NK-92 (cell line): ENCODE data around the gene KLHDC1.
"Not testable (repeated sequence)": the region's sequence is repeated elsewhere in the genome, so short reads cannot be mapped to it uniquely, and the experiment has no call there.

Experiments
- DNase-seq: peaks from one replicate; lab custom pipeline; 2025; ENCODE audit not compliant: unreplicated experiment; lab: John Stamatoyannopoulos, UW

The KLHDC1 gene, protein sequence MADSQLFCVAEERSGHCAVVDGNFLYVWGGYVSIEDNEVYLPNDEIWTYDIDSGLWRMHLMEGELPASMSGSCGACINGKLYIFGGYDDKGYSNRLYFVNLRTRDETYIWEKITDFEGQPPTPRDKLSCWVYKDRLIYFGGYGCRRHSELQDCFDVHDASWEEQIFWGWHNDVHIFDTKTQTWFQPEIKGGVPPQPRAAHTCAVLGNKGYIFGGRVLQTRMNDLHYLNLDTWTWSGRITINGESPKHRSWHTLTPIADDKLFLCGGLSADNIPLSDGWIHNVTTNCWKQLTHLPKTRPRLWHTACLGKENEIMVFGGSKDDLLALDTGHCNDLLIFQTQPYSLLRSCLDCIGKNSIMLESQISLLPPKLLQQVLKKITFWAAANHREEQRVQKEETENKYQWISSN

DNA sequence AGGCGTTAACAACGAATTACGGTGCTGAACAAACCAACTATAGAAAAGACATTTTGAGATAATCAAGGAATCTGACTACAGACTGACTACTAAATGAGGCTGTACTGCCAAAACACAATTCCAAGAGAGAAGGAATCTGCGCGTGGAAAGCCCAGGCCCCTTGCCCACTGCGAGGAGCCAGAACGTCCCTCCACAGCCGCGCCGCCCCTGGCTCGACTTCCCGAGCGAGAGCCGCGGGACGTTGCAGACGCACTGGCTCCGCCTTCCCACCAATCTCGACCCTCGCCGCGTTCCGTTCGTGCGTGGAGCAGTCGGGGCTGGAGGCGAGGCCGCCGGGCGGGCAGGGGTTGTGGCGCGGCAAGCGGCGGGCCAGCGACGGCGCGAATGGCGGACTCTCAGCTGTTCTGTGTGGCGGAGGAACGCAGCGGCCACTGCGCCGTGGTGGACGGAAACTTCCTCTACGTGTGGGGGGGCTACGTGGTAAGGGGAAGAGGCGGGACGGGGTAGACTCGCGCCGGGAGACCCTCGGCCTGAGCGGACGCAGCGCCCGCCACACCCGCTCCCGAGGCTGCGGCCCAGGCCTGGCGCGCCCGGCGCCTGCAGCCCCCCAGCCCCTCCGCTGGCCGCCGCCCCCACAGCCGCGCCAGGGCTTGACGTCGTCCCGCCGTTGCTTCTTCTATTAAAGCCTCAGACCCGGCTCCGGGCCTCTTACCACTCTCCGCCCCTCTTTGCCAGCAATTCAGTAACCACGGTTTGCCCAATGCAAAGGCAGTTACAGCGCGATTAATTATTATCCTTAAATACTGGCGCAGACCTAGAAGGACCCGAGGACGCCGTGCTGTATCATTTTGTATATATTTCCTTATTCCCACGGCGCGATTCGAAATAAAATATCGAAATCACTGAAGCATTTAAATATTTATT lies at the start of gene KLHDC1:
TSS of gene KLHDC1 (plus strand) at position 310 of the 924 bp plus-strand sequence. CDS start at position 385, 75 bp downstream.
- no peak for DNase-seq

DNA sequence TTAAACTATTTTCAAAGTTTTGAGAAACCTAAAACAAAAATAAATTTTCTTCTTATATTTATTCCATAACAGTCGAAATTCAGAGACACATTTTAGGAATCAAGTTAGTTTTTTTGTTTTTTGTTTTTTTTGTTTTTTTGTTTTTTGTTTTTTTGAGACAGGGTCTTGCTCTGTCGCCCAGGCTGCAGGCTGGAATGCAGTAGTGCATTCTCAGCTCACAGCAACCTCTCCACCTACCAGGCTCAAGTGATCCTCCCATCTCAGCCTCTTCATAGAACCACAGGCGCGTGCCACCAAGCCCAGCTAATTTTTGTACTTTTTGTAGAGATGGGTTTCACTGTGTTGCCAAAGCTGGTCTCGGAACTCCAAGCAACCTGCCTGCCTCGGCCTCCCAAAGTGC lies 39.4 kb upstream of the KLHDC1 start:
- DNase-seq: no peak

DNA sequence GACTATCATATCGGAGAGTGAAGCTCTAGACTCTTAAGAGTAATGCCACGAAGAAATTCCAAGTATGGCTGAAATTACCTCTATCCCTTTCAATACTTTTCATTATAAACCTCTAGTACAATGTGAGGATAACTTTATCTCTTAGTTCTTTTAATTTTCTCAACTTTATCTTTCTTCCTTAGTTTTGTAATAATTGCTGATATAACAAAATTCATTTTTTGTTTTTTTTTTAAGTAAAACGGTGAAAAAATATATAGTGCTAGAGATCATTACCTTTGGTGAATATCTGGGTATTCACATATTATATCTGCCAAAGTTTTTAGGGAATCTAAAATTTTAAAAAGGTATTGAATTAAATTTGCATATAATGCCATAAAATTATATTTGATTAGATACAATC lies 38.4 kb upstream of the KLHDC1 start:
- no peak for DNase-seq

DNA sequence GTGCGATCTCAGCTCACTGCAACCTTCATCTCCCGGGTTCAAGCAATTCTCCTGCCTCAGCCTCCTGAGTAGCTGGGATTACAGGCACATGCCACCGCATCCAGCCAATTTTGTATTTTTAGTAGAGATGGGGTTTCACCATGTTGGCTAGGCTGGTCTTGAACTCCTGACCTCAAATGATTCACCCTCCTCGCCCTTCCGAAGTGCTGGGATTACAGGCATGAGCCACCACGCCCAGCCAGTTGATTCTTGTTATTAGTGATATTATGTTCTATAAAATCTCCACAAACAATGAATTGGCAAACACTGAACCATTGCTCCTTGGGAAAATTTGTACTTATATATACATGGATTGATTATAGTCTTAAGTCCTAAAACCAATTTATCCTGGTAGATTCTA lies 35.4 kb upstream of the KLHDC1 start:
- DNase-seq: not testable (repeated sequence)

DNA sequence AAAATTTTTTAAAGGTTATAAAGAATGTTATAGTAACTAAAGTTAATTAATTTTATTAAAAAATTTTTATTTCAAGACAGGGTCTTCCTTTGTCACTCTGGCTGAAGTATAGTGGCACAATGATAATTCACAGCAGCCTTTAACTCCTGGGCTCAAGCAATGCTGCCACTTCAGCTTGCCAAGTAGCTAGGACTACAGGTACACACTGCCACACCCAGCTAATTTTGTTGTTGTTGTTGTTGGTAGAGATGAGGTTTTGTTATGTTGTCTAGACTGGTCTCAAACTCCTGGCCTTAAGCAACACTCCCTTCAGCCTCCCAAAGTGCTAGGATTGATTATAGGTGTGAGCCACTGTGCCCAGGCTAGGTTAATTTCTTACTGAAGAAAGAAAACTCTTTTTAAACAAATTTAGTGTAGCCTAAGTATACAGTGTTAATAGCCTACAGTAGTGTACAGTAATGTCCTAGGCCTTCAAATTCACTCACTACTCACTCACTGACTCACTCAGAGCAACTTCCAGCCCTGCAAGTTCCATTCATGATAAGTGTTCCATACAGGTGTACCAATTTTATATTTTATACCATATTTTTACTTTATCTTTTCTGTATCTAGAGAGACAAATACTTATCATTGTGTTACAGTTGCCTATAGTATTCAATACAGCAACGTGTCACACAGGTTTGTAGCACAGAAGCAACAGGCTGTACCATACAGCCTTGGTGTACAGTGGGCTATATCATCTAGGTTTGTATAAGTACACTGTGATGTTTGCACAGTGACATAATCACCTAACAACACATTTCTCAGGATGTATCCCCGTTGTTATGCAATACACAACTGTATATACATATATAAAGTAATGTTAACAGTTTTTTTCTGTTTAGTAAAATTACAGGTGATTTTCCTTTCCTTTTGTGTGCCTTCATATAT lies 33.1 kb upstream of the KLHDC1 start:
- no peak for DNase-seq

DNA sequence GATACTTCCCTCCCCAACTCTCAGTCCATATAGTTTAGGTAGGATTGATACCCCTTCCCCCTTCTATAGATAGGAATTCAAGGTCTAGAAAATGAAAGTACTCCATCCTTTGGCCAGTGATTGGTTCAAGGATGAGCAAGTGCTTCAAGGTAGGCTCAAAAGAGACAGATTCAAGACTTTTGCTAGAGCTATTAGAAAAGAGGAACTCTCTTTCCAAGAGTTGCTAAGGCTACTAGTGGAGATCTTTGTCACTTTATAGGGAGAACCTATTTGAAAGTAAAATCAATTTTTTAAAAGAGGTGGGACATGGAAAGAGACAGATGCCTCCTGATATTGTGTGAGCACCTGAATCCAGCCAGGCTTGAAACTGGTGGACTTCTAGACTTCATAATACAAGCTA lies 22.4 kb upstream of the KLHDC1 start:
- no peak for DNase-seq

DNA sequence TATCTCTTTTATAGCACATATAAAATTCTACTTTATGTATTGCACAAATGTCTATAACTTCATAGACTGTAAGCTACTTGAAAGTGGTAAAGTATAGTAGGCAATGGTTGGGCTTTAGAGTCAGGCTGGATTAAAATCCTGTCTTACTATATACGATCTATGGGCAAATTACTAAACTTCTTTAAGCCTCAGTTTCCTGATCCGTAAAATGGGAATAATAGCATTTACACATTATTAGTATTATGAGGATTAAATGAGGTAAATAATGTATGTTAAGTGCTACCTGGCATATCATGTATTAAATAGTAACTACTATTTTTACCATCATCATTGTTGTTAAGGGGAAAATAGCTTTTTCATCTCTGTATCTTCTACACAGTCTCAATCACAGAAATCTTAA lies 19.3 kb upstream of the KLHDC1 start:
- DNase-seq: no peak

DNA sequence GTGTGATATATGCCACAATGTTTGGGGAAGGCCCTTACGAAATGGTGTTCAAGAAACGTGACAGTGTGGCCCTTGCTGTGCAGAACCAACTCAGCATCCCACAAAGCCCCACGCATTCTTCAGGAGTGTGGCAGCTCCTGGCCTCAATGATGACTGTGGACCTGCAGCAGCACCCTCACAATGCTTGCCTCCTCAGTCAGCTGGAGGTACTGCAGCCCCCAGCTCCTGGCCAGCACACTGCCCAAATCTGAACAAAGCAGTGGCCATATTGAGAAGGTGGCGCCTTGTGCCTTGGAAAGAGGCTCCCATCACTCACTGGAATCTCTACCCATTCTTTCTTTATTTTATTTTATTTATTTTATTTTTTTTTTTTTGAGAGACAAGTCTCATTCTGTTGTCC lies 15.3 kb upstream of the KLHDC1 start:
- DNase-seq: no peak

DNA sequence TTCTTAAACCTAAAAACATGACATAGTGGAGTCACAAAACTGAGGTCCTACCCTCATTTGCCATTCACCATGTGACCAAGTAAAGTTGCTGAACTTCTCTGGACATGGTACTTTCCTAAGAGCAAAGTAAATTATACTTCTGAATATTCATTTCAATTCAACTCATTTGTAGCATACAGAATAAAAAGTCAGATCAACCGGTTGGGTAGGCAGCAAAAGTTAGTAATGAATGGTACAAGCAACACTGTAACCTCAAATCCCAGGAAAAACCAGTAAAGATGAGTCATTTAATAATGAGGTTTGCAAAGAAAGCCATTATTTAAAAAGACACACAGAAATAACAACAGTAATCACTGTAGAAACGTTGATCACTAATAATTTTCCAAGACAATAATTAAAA lies 13.6 kb upstream of the KLHDC1 start:
- no peak for DNase-seq

DNA sequence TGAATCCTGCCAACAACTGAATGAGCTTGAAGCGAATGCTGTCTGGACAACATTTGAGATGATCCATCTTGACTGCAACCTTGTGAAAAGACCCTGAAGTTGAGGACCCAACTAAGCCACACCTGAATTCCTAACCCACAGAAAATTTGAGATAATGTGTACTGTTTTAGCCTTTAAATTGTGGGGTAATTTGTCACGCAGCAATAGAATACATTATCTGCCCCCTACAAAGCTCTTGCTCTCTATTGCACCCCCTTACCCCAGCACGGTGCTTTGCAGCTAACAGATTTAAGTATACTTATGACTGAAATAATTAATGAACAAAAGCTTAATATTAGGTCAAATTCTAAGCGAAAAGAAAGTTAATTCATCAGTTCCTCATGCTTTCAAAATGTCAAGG lies 6.5 kb upstream of the KLHDC1 start:
- DNase-seq: no peak

DNA sequence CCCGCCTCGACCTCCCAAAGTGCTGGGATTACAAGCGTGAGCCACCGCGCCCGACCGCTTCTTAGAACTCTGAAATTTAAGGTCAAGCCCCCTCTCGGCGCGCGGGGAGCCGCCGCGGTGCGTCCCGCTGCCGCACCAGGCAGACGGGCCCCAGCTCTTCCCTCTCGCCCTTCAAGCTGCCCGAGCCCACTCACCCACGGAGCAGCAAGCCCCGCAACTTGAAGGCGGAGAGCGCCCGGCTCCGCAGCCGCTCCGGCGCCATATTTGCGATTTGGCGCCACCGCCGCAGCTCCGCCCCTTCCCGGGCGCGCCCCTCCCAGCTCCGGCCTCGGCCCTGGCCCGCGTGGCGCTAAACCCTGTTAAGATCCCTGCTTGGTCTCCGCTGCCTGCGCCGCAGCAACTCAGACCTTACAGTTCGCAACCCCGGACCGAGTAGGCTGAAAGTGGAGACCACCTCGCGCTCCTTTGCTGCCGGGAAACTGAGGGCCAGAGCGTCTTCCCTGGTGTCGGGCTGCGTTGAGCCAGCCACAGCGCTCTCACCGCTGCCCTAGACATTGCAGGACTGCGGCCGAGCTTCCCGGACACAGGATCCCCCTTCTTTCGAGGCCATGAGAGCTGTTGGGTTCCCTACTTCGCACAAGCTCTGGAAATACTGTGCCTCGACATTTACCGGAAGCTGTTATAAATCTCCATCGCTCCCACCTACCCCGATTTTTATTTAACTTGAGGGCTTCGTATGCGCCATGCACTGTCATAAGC lies 4.8 kb upstream of the KLHDC1 start, which contains the start of gene POLE2:
TSS of gene POLE2 (minus strand) at position 273 of the 759 bp plus-strand sequence. CDS start at position 262, 11 bp downstream.
- no peak for DNase-seq

DNA sequence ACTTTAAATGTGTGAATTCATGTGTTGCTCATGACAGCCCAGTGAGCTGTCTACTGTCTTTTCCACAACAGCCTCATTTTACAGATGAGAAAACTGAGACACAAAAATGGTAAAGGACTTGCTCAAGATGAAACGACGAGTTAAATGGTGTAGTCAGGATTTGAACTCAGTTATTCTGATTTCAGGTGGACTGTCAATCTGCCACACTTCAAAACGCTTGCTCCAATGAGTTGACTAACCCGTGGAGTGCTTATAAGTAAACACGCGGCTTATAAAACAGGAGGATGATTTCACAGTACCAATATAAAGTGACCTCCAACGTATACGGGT lies 4.3 kb upstream of the KLHDC1 start:
- no peak for DNase-seq

DNA sequence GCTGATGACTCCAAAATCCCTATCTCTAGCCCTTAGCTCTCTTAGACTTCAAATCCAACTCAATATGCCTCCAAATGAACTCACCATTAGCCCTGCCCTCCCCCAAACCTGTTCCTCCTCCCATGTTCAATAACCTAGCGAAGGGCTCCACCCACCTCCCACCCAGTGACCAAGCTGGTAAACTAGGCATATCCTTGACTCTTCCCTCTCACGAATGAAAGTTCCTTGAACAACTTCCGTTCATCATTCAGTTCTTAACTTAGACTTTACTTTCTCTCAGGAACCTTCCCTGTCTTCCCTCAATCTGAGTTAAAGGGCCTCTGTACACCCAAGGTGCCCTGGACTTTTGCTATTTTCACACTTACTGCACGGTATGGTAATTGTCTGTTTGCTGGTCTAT lies 1.9 kb upstream of the KLHDC1 start:
- DNase-seq: no peak

DNA sequence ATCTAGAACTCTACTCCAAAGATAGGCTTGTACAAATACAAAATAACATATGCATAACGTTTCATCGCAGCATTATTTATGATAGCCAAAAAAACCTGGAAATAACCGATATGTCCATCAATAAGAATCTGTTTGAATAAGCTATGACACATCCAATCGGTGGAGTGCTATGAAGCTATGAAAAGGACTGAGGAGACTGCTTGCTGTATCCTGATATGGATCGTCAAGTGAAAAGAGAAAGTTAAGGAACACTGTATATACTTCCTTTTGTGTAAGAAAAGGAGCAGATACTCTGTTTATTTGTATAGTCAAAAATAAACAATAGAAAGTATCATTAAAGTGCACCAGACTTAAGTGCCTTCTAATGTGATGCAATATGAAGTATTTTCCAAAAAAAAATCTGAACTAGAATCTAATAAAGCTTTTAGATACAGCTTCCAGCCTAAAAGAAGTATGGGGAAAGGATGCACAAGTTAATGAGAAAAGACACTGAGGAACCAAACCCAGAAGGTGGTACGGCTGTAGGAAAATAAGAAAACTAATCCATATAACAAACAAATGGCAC lies 645 bp upstream of the KLHDC1 start:
- no peak for DNase-seq

DNA sequence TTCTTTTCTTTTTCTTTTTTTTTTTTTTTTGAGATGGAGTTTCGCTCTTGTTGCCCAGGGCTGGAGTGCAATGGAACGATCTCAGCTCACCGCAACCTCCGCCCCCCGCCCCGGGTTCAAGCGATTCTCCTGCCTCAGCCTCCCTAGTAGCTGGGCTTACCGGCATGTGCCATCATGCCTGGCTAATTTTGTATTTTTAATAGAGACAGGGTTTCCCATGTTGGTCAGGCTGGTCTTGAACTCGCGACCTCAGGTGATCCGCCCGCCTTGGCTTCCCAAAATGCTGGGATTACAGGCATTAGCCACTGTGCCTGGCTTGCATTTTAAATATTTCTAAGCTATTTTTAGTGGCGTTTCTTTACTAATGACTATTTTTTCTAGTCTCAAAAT lies 810 bp downstream of the KLHDC1 start:
- not testable (repeated sequence) for DNase-seq

DNA sequence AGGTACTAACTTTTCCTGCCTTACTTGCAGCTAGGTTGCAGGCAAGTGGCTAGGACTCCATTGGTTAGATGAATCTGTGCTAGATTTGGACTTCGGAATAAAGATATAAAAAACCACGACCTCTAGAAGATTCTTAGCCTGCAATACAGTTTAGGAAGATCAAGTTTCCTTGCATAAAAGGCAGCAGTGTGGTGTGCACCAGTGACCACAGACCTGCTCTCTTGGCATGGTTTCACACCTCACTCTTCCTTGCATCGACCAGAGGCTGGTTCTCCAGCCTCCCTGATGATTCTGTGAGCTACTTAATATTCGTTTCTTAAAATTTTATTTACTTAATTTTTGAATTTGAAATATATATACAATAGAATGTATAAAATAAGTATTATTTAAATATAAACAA lies 9.8 kb downstream of the KLHDC1 start:
- no peak for DNase-seq

DNA sequence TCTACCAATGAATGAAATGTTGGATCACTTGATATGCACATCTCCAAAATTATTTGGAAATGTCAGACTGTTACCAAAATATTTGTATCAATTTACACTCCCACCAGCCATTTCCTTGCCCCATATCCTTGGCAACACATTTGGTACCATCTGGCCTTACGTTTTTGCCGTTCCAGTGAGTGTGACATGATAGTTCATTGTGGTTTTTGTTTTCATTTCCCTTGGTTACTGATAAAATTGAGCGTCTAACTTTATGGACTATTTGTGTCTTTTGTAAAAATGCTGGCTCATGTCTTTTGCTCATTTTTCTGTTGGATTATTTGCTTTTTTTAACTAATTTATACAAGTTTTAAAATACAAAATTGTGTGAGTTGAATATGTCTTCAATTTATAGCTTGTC lies 11.0 kb downstream of the KLHDC1 start:
- DNase-seq: no peak

DNA sequence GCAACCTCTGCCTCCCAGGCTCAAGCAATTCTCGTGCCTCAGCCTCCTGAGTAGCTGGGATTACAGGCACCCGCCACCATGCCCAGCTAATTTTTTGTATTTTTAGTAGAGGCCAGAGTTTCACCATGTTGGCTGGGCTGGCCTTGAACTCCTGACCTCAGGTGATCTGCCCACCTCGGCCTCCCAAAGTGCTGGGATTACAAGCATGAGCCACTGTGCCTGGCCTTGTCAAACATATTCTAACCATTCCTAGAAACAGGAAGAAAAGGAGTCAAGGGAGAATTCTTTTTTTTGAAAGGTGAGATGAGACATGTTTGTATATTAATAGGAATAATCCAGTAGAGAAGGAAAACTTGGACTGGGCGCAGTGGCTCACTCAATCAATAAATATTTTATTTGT lies 11.6 kb downstream of the KLHDC1 start:
- not testable (repeated sequence) for DNase-seq

DNA sequence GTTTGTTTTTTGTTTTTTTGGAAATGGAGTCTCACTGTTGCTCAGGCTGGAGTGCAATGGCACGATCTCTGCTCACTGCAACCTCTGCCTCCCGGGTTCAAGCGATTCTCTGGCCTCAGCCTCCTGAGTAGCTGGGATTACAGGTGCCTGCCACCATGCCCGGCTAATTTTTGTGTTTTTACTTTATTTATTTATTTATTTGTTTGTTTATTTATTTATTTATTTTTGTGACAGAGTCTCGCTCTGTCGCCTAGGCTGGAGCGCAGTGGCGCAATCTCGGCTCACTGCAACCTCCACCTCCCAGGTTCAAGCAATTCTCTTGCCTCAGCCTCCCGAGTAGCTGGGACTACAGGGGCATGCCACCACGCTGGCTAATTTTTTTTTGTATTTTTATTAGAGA lies 18.1 kb downstream of the KLHDC1 start:
- not testable (repeated sequence) for DNase-seq

DNA sequence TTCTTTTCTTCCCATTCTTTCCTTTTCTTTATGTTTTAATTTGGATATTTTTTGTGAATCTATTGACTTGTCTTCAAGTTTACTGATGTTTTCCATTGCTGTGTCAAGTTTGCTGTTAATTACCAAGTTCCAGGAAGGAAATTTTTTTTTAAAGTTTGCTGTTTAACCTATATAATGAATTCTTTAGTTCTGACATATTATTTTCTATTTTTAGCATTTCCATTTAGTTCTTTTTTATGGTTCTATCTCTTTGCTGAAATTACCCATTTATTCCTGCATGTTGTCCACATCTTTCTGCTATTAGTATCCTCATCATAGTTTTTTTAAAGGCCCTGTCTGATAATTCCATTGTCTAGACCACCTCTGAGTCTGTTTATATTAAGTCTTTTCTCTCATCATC lies 27.8 kb downstream of the KLHDC1 start:
- DNase-seq: no peak
